Measurements from ENCODE around the gene CTNNA3.

CTNNA3 gene

GRCh38 chr10:66294538-66294937, 1401.5 kb downstream of the CTNNA3 start:
- 84% methylated on average over 3 of the region's 3 CpGs for WGBS (ENCODE audit: insufficient coverage)
- ChIA-PET POLR2A (no interaction called here), CTCF (no interaction called here)
- Histone ChIP-seq H3K4me3 (ENCODE audit: control insufficient read depth in 1 of 7, extremely low read depth in 1 of 7, insufficient read depth in 4 of 7, low read depth in 2 of 7, low read length in 6 of 7) (no peak overlapping the region), H3K9me3 (ENCODE audit: control extremely low read depth in 1 of 5, control insufficient read depth in 4 of 5, insufficient read depth in 2 of 5, low read depth in 1 of 5, low read length in 4 of 5) (no peaks in the 10 kb centered on the region), H3K4me1 (ENCODE audit: control extremely low read depth in 1 of 4, control insufficient read depth in 4 of 4, insufficient read depth in 4 of 4, low read length in 3 of 4) (no peaks in the 10 kb centered on the region), H3K27ac (ENCODE audit: insufficient read depth in 1 of 2, low read depth in 1 of 2, low read length in 2 of 2, poor library complexity in 1 of 2, severe bottlenecking in 2 of 2) (no peak overlapping the region), H3K27me3 (replicated peaks in 2 of 5; ENCODE audit: control insufficient read depth in 4 of 5, insufficient read depth in 5 of 5, low read length in 4 of 5) (no peaks in the 10 kb centered on the region), H3K36me3 (ENCODE audit: control insufficient read depth in 4 of 4, insufficient read depth in 4 of 4, low read length in 3 of 4) (no peaks in the 10 kb centered on the region)
- DNase-seq = no peak

- no peaks in the 10 kb centered on the region for H3K9me3 ChIP-seq (ENCODE audit: control extremely low read depth in 1 of 5, control insufficient read depth in 4 of 5, insufficient read depth in 2 of 5, low read depth in 1 of 5, low read length in 4 of 5)
- H3K4me3 ChIP-seq (ENCODE audit: control insufficient read depth in 1 of 7, extremely low read depth in 1 of 7, insufficient read depth in 4 of 7, low read depth in 2 of 7, low read length in 6 of 7) = no peak overlapping the region
- H3K36me3 ChIP-seq (ENCODE audit: control insufficient read depth in 4 of 4, insufficient read depth in 4 of 4, low read length in 3 of 4) = no peaks in the 10 kb centered on the region
- no peak for DNase-seq
- ChIA-PET POLR2A (interaction anchor here (0.7 kb wide), 1 partner anchor 79 kb away, joined by 3 read pairs; no protein-coding TSS in a partner anchor), CTCF (no interaction called here)
- no peak overlapping the region for H3K27ac ChIP-seq (ENCODE audit: insufficient read depth in 1 of 2, low read depth in 1 of 2, low read length in 2 of 2, poor library complexity in 1 of 2, severe bottlenecking in 2 of 2)
- no peaks in the 10 kb centered on the region for H3K27me3 ChIP-seq (replicated peaks in 2 of 5; ENCODE audit: control insufficient read depth in 4 of 5, insufficient read depth in 5 of 5, low read length in 4 of 5)
- H3K4me1 ChIP-seq (ENCODE audit: control extremely low read depth in 1 of 4, control insufficient read depth in 4 of 4, insufficient read depth in 4 of 4, low read length in 3 of 4) = no peaks in the 10 kb centered on the region
These were observed 1403.1 kb downstream of the CTNNA3 start for GRCh38 chr10:66292922-66293321.

GRCh38 chr10:66292456-66292855, 1403.5 kb downstream of the CTNNA3 start:
- CTCF ChIA-PET = no interaction called here
- no CpG with 5 or more reads among the region's 1 CpG for WGBS (ENCODE audit: insufficient coverage)
- Histone ChIP-seq H3K4me1 (ENCODE audit: control extremely low read depth in 1 of 4, control insufficient read depth in 4 of 4, insufficient read depth in 4 of 4, low read length in 3 of 4) (no peaks in the 10 kb centered on the region), H3K27ac (ENCODE audit: insufficient read depth in 1 of 2, low read depth in 1 of 2, low read length in 2 of 2, poor library complexity in 1 of 2, severe bottlenecking in 2 of 2) (no peak overlapping the region), H3K36me3 (ENCODE audit: control insufficient read depth in 4 of 4, insufficient read depth in 4 of 4, low read length in 3 of 4) (no peaks in the 10 kb centered on the region), H3K4me3 (ENCODE audit: control insufficient read depth in 1 of 7, extremely low read depth in 1 of 7, insufficient read depth in 4 of 7, low read depth in 2 of 7, low read length in 6 of 7) (no peak overlapping the region), H3K27me3 (replicated peaks in 2 of 5; ENCODE audit: control insufficient read depth in 4 of 5, insufficient read depth in 5 of 5, low read length in 4 of 5) (no peaks in the 10 kb centered on the region), H3K9me3 (ENCODE audit: control extremely low read depth in 1 of 5, control insufficient read depth in 4 of 5, insufficient read depth in 2 of 5, low read depth in 1 of 5, low read length in 4 of 5) (no peaks in the 10 kb centered on the region)
- DNase-seq = no peak
- POLR2A ChIA-PET = no interaction called here

GRCh38 chr10:66291133-66291532, 1404.9 kb downstream of the CTNNA3 start:
- no peak overlapping the region for H3K4me3 ChIP-seq (ENCODE audit: control insufficient read depth in 1 of 7, extremely low read depth in 1 of 7, insufficient read depth in 4 of 7, low read depth in 2 of 7, low read length in 6 of 7)
- no peaks in the 10 kb centered on the region for H3K27me3 ChIP-seq (replicated peaks in 2 of 5; ENCODE audit: control insufficient read depth in 4 of 5, insufficient read depth in 5 of 5, low read length in 4 of 5)
- CTCF ChIA-PET = no interaction called here
- DNase-seq = no peak
- H3K9me3 ChIP-seq (ENCODE audit: control extremely low read depth in 1 of 5, control insufficient read depth in 4 of 5, insufficient read depth in 2 of 5, low read depth in 1 of 5, low read length in 4 of 5) = no peaks in the 10 kb centered on the region
- POLR2A ChIA-PET = no interaction called here
- H3K27ac ChIP-seq (ENCODE audit: insufficient read depth in 1 of 2, low read depth in 1 of 2, low read length in 2 of 2, poor library complexity in 1 of 2, severe bottlenecking in 2 of 2) = no peak overlapping the region
- WGBS (ENCODE audit: insufficient coverage) = 83% methylated on average over 1 of the region's 2 CpGs
- H3K4me1 ChIP-seq (ENCODE audit: control extremely low read depth in 1 of 4, control insufficient read depth in 4 of 4, insufficient read depth in 4 of 4, low read length in 3 of 4) = no peaks in the 10 kb centered on the region
- H3K36me3 ChIP-seq (ENCODE audit: control insufficient read depth in 4 of 4, insufficient read depth in 4 of 4, low read length in 3 of 4) = no peaks in the 10 kb centered on the region

- no peaks in the 10 kb centered on the region for H3K27me3 ChIP-seq (replicated peaks in 2 of 5; ENCODE audit: control insufficient read depth in 4 of 5, insufficient read depth in 5 of 5, low read length in 4 of 5)
- ChIA-PET CTCF (no interaction called here), POLR2A (no interaction called here)
- H3K36me3 ChIP-seq (ENCODE audit: control insufficient read depth in 4 of 4, insufficient read depth in 4 of 4, low read length in 3 of 4) = no peaks in the 10 kb centered on the region
- no peaks in the 10 kb centered on the region for H3K4me1 ChIP-seq (ENCODE audit: control extremely low read depth in 1 of 4, control insufficient read depth in 4 of 4, insufficient read depth in 4 of 4, low read length in 3 of 4)
- H3K27ac ChIP-seq (ENCODE audit: insufficient read depth in 1 of 2, low read depth in 1 of 2, low read length in 2 of 2, poor library complexity in 1 of 2, severe bottlenecking in 2 of 2) = no peak overlapping the region
- DNase-seq = no peak
- H3K4me3 ChIP-seq (ENCODE audit: control insufficient read depth in 1 of 7, extremely low read depth in 1 of 7, insufficient read depth in 4 of 7, low read depth in 2 of 7, low read length in 6 of 7) = no peak overlapping the region
- no peaks in the 10 kb centered on the region for H3K9me3 ChIP-seq (ENCODE audit: control extremely low read depth in 1 of 5, control insufficient read depth in 4 of 5, insufficient read depth in 2 of 5, low read depth in 1 of 5, low read length in 4 of 5)
These were observed 1411.4 kb downstream of the CTNNA3 start for GRCh38 chr10:66284621-66285020.

GRCh38 chr10:66283874-66284464, 1412.0 kb downstream of the CTNNA3 start:
- ChIA-PET POLR2A (no interaction called here), CTCF (no interaction called here)
- Histone ChIP-seq H3K27me3 (replicated peaks in 2 of 5; ENCODE audit: control insufficient read depth in 4 of 5, insufficient read depth in 5 of 5, low read length in 4 of 5) (no peaks in the 10 kb centered on the region), H3K36me3 (ENCODE audit: control insufficient read depth in 4 of 4, insufficient read depth in 4 of 4, low read length in 3 of 4) (no peaks in the 10 kb centered on the region), H3K4me3 (ENCODE audit: control insufficient read depth in 1 of 7, extremely low read depth in 1 of 7, insufficient read depth in 4 of 7, low read depth in 2 of 7, low read length in 6 of 7) (no peak overlapping the region), H3K4me1 (ENCODE audit: control extremely low read depth in 1 of 4, control insufficient read depth in 4 of 4, insufficient read depth in 4 of 4, low read length in 3 of 4) (no peaks in the 10 kb centered on the region), H3K27ac (ENCODE audit: insufficient read depth in 1 of 2, low read depth in 1 of 2, low read length in 2 of 2, poor library complexity in 1 of 2, severe bottlenecking in 2 of 2) (no peak overlapping the region), H3K9me3 (ENCODE audit: control extremely low read depth in 1 of 5, control insufficient read depth in 4 of 5, insufficient read depth in 2 of 5, low read depth in 1 of 5, low read length in 4 of 5) (no peaks in the 10 kb centered on the region)
- WGBS (ENCODE audit: insufficient coverage) = 80% methylated on average over 1 of the region's 4 CpGs
- no peak for DNase-seq

GRCh38 chr10:66283064-66283463, 1412.9 kb downstream of the CTNNA3 start:
- no CpG with 5 or more reads among the region's 2 CpGs for WGBS (ENCODE audit: insufficient coverage)
- ChIA-PET CTCF (no interaction called here), POLR2A (no interaction called here)
- H3K27ac ChIP-seq (ENCODE audit: insufficient read depth in 1 of 2, low read depth in 1 of 2, low read length in 2 of 2, poor library complexity in 1 of 2, severe bottlenecking in 2 of 2) = no peak overlapping the region
- H3K27me3 ChIP-seq (replicated peaks in 2 of 5; ENCODE audit: control insufficient read depth in 4 of 5, insufficient read depth in 5 of 5, low read length in 4 of 5) = no peaks in the 10 kb centered on the region
- H3K4me3 ChIP-seq (ENCODE audit: control insufficient read depth in 1 of 7, extremely low read depth in 1 of 7, insufficient read depth in 4 of 7, low read depth in 2 of 7, low read length in 6 of 7) = no peak overlapping the region
- H3K36me3 ChIP-seq (ENCODE audit: control insufficient read depth in 4 of 4, insufficient read depth in 4 of 4, low read length in 3 of 4) = no peaks in the 10 kb centered on the region
- no peaks in the 10 kb centered on the region for H3K9me3 ChIP-seq (ENCODE audit: control extremely low read depth in 1 of 5, control insufficient read depth in 4 of 5, insufficient read depth in 2 of 5, low read depth in 1 of 5, low read length in 4 of 5)
- H3K4me1 ChIP-seq (ENCODE audit: control extremely low read depth in 1 of 4, control insufficient read depth in 4 of 4, insufficient read depth in 4 of 4, low read length in 3 of 4) = no peaks in the 10 kb centered on the region
- DNase-seq = no peak
